ENCODE measurements around the gene DPYD.

Gene DPYD

DNA sequence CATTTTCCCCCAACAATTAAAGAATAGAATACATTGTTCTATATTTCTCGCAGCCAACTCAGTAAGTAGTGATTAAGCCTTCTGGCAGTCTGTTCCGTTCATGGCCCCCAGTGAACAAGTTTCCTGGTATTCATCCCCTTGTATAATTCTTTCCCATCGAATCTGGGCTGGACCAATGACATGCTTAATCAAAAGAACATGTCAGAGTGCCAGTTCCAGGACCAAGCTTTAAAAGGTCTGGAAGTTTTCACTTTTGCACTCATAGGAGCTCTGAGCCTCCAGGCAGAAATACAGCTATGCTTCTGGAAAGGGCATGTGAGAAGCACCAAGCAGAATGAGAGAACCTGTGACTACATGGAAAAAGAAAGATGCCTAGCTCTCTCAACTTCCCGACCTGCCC, 22.5 kb upstream of the DPYD start:
- TF ChIP-seq EZH2 (optimal IDR thresholded peaks at IDR 0.05; ENCODE audit: low read depth, low read length) (no peak), EZH2phosphoT487 (IDR thresholded peaks at IDR 0.05; ENCODE audit: low read length) (no peak)
- TF ChIP-seq, protein P1, sequence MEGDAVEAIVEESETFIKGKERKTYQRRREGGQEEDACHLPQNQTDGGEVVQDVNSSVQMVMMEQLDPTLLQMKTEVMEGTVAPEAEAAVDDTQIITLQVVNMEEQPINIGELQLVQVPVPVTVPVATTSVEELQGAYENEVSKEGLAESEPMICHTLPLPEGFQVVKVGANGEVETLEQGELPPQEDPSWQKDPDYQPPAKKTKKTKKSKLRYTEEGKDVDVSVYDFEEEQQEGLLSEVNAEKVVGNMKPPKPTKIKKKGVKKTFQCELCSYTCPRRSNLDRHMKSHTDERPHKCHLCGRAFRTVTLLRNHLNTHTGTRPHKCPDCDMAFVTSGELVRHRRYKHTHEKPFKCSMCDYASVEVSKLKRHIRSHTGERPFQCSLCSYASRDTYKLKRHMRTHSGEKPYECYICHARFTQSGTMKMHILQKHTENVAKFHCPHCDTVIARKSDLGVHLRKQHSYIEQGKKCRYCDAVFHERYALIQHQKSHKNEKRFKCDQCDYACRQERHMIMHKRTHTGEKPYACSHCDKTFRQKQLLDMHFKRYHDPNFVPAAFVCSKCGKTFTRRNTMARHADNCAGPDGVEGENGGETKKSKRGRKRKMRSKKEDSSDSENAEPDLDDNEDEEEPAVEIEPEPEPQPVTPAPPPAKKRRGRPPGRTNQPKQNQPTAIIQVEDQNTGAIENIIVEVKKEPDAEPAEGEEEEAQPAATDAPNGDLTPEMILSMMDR (IDR thresholded peaks at IDR 0.05; ENCODE audit: low read length): no peak
- no peak overlapping the region for H2AFZ ChIP-seq (ENCODE audit: low read length)
- no peaks in the 10 kb centered on the region for H3K79me2 ChIP-seq (ENCODE audit: low read length)
- H3K9me3 ChIP-seq (replicated peaks; ENCODE audit: insufficient read depth, low read length): no peaks in the 10 kb centered on the region
- no peaks in the 10 kb centered on the region for H3K27me3 ChIP-seq (replicated peaks; ENCODE audit: insufficient read depth, low read length)
- no peak for DNase-seq
- no peaks in the 10 kb centered on the region for H3F3A ChIP-seq (ENCODE audit: insufficient read depth, low read length)
- H3K9me2 ChIP-seq (replicated peaks; ENCODE audit: insufficient read depth, low read length): no peaks in the 10 kb centered on the region
- no peak overlapping the region for H3K4me3 ChIP-seq (ENCODE audit: low read length)
- peaks cover 12% of the 10 kb centered on the region; the same call in 1 of the 2 replicates for H3K4me1 ChIP-seq (ENCODE audit: low read length)
- H3K27ac ChIP-seq (ENCODE audit: low read length): no peak overlapping the region
- no peak overlapping the region for H3K4me2 ChIP-seq (ENCODE audit: low read depth, low read length)
- no peaks in the 10 kb centered on the region for H4K20me1 ChIP-seq (ENCODE audit: insufficient read depth, low read length)
- H3K36me3 ChIP-seq (replicated peaks; ENCODE audit: insufficient read depth, low read length): no peaks in the 10 kb centered on the region
- H3K9ac ChIP-seq (ENCODE audit: low read length): no peak overlapping the region

GRCh38 chr1:97942161-97943123, 21.6 kb upstream of the DPYD start:
- H3K27me3 ChIP-seq (replicated peaks; ENCODE audit: insufficient read depth, low read length): no peaks in the 10 kb centered on the region
- no peaks in the 10 kb centered on the region for H4K20me1 ChIP-seq (ENCODE audit: insufficient read depth, low read length)
- peaks cover 12% of the 10 kb centered on the region; the same call in 1 of the 2 replicates for H3K4me1 ChIP-seq (ENCODE audit: low read length)
- no peak overlapping the region for H2AFZ ChIP-seq (ENCODE audit: low read length)
- H3F3A ChIP-seq (ENCODE audit: insufficient read depth, low read length): no peaks in the 10 kb centered on the region
- no peaks in the 10 kb centered on the region for H3K9me3 ChIP-seq (replicated peaks; ENCODE audit: insufficient read depth, low read length)
- H3K4me3 ChIP-seq (ENCODE audit: low read length): no peak overlapping the region
- H3K4me2 ChIP-seq (ENCODE audit: low read depth, low read length): peak overlapping the region; percentile 37; the same call in 1 of the 2 replicates
- TF ChIP-seq EZH2phosphoT487 (IDR thresholded peaks at IDR 0.05; ENCODE audit: low read length) (no peak), EZH2 (optimal IDR thresholded peaks at IDR 0.05; ENCODE audit: low read depth, low read length) (no peak)
- TF ChIP-seq, protein P1 (IDR thresholded peaks at IDR 0.05; ENCODE audit: low read length): no peak
- no peak overlapping the region for H3K9ac ChIP-seq (ENCODE audit: low read length)
- H3K36me3 ChIP-seq (replicated peaks; ENCODE audit: insufficient read depth, low read length): no peaks in the 10 kb centered on the region
- DNase-seq: no peak
- no peak overlapping the region for H3K27ac ChIP-seq (ENCODE audit: low read length)
- H3K79me2 ChIP-seq (ENCODE audit: low read length): no peaks in the 10 kb centered on the region
- no peaks in the 10 kb centered on the region for H3K9me2 ChIP-seq (replicated peaks; ENCODE audit: insufficient read depth, low read length)

GRCh38 chr1:97938285-97938642, 17.4 kb upstream of the DPYD start:
- Histone ChIP-seq H3F3A (ENCODE audit: insufficient read depth, low read length) (no peaks in the 10 kb centered on the region), H3K27ac (ENCODE audit: low read length) (no peak overlapping the region), H3K36me3 (replicated peaks; ENCODE audit: insufficient read depth, low read length) (no peaks in the 10 kb centered on the region), H3K27me3 (replicated peaks; ENCODE audit: insufficient read depth, low read length) (no peaks in the 10 kb centered on the region), H3K4me2 (ENCODE audit: low read depth, low read length) (no peak overlapping the region), H2AFZ (ENCODE audit: low read length) (no peak overlapping the region), H3K9me3 (replicated peaks; ENCODE audit: insufficient read depth, low read length) (no peaks in the 10 kb centered on the region), H3K4me1 (ENCODE audit: low read length) (peaks cover 12% of the 10 kb centered on the region; the same call in 1 of the 2 replicates), H4K20me1 (ENCODE audit: insufficient read depth, low read length) (no peaks in the 10 kb centered on the region), H3K4me3 (ENCODE audit: low read length) (no peak overlapping the region), H3K79me2 (ENCODE audit: low read length) (no peaks in the 10 kb centered on the region), H3K9ac (ENCODE audit: low read length) (no peak overlapping the region), H3K9me2 (replicated peaks; ENCODE audit: insufficient read depth, low read length) (no peaks in the 10 kb centered on the region)
- no peak for DNase-seq
- TF ChIP-seq, protein P1 (IDR thresholded peaks at IDR 0.05; ENCODE audit: low read length): no peak
- TF ChIP-seq EZH2 (optimal IDR thresholded peaks at IDR 0.05; ENCODE audit: low read depth, low read length): no peak
- TF ChIP-seq EZH2phosphoT487 (IDR thresholded peaks at IDR 0.05; ENCODE audit: low read length): no peak
